H1 (cell line): ENCODE results near the gene ZNF101. TPM values are rescaled to one million over a fixed set of nuclear protein-coding genes. Genes with fewer than 3 reads are reported as not detected.

Source experiments
- CREB1 ChIP-seq: IDR thresholded peaks from 2 replicates; pipeline ENCODE4 v1.6.1; 2012; ENCODE audit warnings: inconsistent platforms
- CTBP2 ChIP-seq: IDR thresholded peaks from 2 replicates; pipeline ENCODE4 v1.7.0; 2011; ENCODE audit warnings: borderline replicate concordance, mild to moderate bottlenecking, moderate library complexity, mixed read lengths, low read length; ENCODE audit not compliant: insufficient read depth, insufficient read length
- FOSL1 ChIP-seq: IDR thresholded peaks from 2 replicates; pipeline ENCODE4 v1.6.1; 2011; ENCODE audit warnings: mild to moderate bottlenecking, low read depth, low read length, moderate library complexity; ENCODE audit not compliant: insufficient read depth
- JUN ChIP-seq: IDR thresholded peaks from 2 replicates; pipeline ENCODE4 v1.6.1; 2011; ENCODE audit warnings: low read depth, mild to moderate bottlenecking, improper control_type of control experiment, low read length
- KDM5A ChIP-seq: fragments of 200-600 bp; IDR thresholded peaks from 2 replicates; pipeline ENCODE4 v1.7.1; 2012; ENCODE audit warnings: mild to moderate bottlenecking, low read length, inconsistent platforms, mixed read lengths
- TCF12 ChIP-seq: IDR thresholded peaks from 2 replicates; pipeline ENCODE4 v1.6.1; 2011; ENCODE audit warnings: low read depth, mild to moderate bottlenecking, low read length
- polyA plus RNA-seq, 7 experiments: library from polyadenylated mRNA; depleted of rRNA in 3 of 7; stranded (reverse) in 5 of 7; unstranded in 2 of 7; fragments of >200 nt in 5 of 7; fragments of 200-250 nt in 2 of 7; gene quantifications; 1 replicate in 5 of 7; 2 replicates in 1 of 7; 4 replicates in 1 of 7; pipeline versions ENCODE4 v1.2.1 to v1.2.3, GENCODE V29; 2011 to 2013; ENCODE audit warnings: missing spikeins in 2 of 7, mixed read lengths in 2 of 7
- total RNA-seq: library from RNA; stranded (reverse); fragmentation: NEBNext Ultra II Directional; extraction: Animal tissue kit (Norgen Biotek cat#: 25700); gene quantifications from 2 replicates; pipeline ENCODE4 v1.2.1, GENCODE V29; 2021
- TF ChIP-seq, protein P1 (sequence below): fragments of 300-600 bp; sonication (generic); IDR thresholded peaks from 2 replicates; pipeline ENCODE4 v1.7.1; 2012; ENCODE audit warnings: low read length, moderate library complexity, mild to moderate bottlenecking, inconsistent platforms; ENCODE audit not compliant: insufficient replicate concordance

Gene ZNF101
- total and polyA plus RNA-seq, 2 of the 8 experiments (the other 6 are each of a cell fraction or from before 2014, with no cell fraction given) = 13.0 to 50.9 TPM

- TF ChIP-seq, protein P1, sequence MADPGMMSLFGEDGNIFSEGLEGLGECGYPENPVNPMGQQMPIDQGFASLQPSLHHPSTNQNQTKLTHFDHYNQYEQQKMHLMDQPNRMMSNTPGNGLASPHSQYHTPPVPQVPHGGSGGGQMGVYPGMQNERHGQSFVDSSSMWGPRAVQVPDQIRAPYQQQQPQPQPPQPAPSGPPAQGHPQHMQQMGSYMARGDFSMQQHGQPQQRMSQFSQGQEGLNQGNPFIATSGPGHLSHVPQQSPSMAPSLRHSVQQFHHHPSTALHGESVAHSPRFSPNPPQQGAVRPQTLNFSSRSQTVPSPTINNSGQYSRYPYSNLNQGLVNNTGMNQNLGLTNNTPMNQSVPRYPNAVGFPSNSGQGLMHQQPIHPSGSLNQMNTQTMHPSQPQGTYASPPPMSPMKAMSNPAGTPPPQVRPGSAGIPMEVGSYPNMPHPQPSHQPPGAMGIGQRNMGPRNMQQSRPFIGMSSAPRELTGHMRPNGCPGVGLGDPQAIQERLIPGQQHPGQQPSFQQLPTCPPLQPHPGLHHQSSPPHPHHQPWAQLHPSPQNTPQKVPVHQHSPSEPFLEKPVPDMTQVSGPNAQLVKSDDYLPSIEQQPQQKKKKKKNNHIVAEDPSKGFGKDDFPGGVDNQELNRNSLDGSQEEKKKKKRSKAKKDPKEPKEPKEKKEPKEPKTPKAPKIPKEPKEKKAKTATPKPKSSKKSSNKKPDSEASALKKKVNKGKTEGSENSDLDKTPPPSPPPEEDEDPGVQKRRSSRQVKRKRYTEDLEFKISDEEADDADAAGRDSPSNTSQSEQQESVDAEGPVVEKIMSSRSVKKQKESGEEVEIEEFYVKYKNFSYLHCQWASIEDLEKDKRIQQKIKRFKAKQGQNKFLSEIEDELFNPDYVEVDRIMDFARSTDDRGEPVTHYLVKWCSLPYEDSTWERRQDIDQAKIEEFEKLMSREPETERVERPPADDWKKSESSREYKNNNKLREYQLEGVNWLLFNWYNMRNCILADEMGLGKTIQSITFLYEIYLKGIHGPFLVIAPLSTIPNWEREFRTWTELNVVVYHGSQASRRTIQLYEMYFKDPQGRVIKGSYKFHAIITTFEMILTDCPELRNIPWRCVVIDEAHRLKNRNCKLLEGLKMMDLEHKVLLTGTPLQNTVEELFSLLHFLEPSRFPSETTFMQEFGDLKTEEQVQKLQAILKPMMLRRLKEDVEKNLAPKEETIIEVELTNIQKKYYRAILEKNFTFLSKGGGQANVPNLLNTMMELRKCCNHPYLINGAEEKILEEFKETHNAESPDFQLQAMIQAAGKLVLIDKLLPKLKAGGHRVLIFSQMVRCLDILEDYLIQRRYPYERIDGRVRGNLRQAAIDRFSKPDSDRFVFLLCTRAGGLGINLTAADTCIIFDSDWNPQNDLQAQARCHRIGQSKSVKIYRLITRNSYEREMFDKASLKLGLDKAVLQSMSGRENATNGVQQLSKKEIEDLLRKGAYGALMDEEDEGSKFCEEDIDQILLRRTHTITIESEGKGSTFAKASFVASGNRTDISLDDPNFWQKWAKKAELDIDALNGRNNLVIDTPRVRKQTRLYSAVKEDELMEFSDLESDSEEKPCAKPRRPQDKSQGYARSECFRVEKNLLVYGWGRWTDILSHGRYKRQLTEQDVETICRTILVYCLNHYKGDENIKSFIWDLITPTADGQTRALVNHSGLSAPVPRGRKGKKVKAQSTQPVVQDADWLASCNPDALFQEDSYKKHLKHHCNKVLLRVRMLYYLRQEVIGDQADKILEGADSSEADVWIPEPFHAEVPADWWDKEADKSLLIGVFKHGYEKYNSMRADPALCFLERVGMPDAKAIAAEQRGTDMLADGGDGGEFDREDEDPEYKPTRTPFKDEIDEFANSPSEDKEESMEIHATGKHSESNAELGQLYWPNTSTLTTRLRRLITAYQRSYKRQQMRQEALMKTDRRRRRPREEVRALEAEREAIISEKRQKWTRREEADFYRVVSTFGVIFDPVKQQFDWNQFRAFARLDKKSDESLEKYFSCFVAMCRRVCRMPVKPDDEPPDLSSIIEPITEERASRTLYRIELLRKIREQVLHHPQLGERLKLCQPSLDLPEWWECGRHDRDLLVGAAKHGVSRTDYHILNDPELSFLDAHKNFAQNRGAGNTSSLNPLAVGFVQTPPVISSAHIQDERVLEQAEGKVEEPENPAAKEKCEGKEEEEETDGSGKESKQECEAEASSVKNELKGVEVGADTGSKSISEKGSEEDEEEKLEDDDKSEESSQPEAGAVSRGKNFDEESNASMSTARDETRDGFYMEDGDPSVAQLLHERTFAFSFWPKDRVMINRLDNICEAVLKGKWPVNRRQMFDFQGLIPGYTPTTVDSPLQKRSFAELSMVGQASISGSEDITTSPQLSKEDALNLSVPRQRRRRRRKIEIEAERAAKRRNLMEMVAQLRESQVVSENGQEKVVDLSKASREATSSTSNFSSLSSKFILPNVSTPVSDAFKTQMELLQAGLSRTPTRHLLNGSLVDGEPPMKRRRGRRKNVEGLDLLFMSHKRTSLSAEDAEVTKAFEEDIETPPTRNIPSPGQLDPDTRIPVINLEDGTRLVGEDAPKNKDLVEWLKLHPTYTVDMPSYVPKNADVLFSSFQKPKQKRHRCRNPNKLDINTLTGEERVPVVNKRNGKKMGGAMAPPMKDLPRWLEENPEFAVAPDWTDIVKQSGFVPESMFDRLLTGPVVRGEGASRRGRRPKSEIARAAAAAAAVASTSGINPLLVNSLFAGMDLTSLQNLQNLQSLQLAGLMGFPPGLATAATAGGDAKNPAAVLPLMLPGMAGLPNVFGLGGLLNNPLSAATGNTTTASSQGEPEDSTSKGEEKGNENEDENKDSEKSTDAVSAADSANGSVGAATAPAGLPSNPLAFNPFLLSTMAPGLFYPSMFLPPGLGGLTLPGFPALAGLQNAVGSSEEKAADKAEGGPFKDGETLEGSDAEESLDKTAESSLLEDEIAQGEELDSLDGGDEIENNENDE = no peak
- TF ChIP-seq JUN (no peak), CREB1 (no peak), FOSL1 (no peak), TCF12 (no peak), KDM5A (no peak), CTBP2 (no peak)
- TF ChIP-seq, all 59 proteins: peak for 0
These were observed 36.0 kb upstream of the ZNF101 start (continued) for GRCh38 chr19:19632661-19633060.
